DMS53 treated with DMSO at 0.1 percent for 48 hours (cell line): ENCODE data around the gene FBXO27.
"Not testable (repeated sequence)": the region's sequence is repeated elsewhere in the genome, so short reads cannot be mapped to it uniquely, and the experiment has no call there.

Experiments
- DNase-seq: peaks from one replicate; lab custom pipeline; 2025; ENCODE audit not compliant: unreplicated experiment; lab: John Stamatoyannopoulos, UW

Gene FBXO27

DNA sequence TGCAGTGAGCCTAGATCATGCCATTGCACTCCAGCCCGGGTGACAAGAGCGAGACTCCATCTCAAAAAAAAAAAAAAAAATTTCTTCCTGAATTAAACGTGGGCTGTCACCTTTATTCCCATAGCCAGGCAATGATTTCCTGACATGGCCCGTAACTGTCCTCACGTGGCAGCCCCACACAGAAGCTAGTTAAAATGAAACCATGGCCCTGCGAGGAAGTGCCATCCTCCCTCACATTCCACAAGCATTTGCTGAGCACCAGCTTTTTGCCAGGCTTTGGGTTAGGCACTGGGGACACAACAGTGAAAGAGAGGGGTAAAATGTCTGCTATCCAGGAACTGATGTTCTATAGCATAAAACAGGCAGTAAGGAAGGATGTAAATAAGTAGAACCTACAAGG lies 13.2 kb upstream of the FBXO27 start:
- DNase-seq: no peak

DNA sequence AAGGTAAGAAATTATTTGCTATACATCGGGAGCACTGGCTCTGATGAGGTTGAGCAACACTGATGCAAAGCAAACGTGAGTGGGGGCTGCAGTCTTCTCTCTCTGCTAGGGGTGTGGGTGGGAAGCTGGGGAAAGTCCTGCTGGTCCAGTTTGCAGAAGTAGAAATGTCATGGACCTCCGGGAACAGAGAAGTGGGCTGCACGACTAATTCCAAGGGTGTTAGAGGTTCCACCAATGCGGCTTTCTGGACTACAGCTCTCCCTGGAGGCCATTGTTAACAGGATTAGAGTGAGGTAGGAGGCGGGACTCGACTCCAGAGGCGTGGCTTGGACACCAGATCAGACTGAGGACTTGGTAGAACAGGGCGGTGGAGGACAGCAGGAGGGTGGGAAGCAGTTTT lies 5.7 kb upstream of the FBXO27 start:
- DNase-seq: no peak

DNA sequence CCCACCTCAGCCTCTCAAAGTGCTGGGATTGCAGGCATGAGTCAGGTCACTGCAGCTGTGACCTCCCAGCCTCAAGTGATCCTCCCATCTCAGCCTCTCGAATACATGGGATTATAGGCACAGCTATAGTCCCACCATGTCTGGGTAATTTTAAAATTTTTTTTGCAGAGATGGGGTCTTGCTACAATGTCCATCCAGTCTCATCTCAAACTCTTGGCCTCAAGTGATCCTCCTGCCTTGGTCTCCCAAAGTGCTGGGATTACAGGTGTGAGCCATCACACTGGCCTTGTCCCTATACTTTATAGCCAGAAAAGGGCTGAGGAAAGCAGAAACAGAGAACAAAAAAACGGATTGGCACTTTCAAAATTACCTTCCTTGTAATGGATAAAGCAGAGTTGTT lies 4.8 kb upstream of the FBXO27 start:
- no peak for DNase-seq

DNA sequence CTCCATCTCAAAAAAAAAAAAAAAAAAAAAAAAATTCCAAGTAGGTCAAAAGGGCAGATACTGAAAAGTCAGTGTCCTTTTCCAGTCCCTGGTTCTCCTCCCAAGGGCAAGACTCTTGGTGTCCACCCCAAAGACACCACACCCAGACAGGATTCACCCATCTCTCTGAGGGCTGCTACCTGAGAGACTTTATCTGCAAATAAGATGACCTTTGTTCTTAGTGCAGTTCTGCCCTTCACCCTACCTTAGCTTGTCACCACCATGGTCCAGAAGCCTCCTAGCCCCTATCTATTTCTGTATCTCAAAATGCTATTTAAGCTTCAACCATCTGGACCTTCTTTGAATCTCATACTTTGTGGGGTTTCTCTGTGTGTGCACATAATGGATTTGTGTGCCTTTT lies 4.2 kb upstream of the FBXO27 start:
- no peak for DNase-seq

DNA sequence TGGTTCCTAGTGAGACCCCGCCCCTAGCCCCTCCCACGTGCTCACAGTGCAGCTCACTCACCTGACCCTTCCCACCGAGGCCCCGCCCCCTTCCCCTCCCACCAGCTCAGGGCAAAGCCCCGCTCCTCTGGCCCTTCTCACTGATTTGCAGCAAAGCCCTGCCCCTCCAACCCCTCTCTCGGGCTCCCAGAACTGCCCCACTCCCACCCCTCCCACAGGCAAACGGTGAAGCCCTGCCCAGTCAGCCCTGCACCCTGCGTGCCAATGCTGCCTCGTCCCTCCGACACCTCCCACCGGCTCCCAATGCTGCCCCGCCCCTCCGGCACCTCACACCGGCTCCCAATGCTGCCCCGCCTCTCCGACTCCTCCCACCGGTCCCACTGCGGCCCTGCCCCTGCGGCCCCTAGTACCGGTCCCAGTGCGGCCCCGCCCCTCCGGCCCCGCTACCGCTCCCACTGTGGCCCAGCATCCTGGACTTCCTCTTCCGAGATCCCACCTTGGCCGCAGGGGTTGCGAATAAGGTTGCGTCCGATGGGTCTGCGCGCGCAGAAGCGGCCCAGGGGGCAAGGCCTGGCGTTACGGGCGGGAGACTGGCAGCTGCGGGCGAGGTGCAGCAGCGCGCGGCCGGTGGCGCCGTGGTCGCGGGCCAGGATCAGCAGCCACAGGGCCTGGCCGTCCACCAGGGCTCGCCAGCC lies 834 bp downstream of the FBXO27 start:
- peak; percentile 55 for DNase-seq

DNA sequence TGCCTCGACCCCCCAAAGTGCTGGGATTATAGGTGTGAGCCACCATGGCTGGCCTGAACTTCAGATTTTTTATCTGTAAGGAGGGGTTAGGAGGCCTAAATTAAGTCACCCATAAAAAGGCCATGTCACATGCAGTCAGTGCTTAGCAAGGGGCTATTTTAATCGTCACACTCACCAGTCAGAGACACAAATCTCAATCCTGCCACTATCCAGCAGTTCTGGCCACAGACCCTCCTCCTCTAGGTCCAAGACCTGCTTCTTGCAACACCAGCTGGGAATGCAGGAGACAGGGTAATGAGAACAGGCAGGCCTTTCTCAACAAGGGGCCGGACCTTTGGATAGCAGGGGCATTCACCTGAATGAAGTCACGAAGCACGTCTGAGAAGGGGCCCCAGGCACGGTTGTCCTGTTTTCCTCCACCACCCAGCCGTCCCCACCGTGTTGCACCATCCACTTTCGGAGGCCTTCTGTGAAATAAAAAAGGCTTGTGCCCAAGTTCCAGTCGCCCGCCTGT lies 1.4 kb downstream of the FBXO27 start:
- DNase-seq: no peak

DNA sequence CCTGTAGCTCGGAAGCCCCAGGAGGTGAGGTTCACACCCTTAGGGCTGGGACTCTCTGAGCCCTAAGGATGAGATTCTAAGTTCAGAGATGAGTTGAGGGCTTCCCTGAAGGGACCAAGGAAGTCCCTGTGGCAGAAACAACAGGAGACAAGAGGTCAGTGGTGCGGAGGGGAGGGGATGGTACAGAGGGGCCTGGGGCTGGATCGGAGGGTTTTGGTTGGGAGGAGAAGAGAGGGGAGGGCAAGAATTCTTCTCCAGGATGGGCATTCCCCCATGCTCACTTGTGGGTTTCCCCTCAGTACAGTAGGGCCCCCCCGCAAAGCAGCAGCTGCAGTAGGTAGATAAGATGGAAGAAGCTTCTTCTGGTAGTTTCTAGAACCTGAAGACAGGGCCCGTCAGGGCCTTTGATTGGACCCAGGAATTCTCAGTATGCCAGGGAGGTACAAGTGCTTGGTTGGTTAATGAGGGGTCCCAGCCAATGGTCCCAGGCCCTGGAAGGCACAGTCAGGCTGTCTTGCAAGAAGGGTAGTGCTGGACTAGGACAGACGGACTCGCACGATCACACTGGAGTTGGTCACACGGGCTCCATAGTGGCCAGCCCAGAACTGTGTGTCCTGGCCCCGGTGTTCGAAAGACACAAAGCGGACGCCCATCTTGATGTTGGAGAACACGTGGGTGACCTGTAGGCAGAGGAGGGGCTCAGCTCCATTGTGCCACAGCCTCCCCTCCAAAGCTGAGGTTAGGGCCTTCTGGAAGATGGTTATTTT lies 7.3 kb downstream of the FBXO27 start:
- no peak for DNase-seq

DNA sequence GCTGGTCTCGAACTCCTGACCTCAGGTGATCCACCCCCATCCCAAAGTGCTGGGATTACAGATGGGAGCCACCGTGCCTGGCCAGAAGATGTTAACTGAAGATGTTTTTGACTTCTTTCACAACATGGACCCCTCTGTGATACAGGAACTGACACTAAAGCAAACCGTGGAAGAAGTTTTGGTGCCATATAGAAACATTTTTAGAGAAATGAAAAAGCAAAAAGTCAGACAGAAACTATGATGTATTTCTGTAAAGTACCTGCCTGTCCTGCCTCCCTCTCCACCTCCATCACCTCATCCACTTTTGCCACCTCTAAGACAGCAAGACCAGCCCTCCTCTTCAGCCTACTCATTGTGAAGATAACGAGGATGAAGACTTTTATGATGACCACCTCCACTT lies 11.3 kb downstream of the FBXO27 start:
- DNase-seq: no peak

DNA sequence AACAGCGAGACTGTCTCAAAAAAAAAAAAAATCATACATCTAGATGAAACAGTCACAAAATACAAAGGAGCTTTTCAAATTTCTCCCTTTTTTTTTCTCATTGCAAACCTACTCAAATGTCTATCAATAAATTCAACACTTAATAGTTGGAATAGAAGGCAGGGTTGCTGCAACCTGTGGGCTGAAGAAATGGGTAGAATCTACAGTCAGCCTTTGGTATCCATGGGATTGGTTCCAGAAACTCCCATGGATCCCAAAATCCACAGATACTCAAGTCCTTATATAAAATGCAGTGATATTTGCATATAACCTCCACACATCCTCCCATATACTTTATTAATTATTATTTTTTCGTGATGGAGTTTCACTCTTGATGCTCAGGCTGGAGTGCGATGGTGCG lies 14.7 kb downstream of the FBXO27 start:
- no peak for DNase-seq

DNA sequence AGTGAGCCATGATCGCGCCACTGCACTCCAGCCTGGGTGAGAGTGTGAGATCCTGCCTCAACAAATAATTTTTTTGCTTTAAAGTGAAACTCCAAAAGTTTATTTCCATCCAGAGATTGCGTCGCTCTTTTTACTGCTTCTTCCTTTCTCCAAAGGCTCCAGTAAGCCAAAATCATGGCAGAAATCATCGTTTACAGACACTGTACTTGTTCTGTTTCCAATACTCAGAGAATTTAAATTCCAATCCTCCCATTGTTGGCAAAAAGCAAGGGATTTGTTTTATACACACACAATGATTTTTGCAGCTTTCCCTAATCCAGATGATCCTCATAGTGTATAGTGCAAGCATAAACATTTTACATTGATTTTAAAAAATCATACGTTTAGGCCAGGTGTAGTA lies 15.3 kb downstream of the FBXO27 start:
- no peak for DNase-seq

DNA sequence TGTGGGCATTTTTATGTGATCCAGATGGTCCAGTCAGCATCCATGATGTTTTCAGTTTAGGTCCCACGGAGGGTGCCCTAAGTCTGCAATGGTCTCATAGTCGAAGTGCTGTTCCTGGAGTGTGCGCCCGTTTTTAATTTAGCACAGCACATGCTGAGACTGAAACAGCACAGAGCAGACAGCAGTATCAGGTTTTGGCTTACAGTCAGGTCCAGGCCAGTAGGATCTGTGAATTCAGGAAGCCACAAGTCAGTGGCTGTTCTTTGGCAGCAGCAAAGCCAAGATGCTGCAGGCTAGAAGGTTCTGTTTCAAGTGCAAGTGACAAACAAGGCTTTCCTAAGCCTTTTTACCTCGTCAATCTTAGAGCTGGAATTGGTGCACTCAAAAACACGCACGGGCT lies 18.3 kb downstream of the FBXO27 start:
- DNase-seq: no peak

DNA sequence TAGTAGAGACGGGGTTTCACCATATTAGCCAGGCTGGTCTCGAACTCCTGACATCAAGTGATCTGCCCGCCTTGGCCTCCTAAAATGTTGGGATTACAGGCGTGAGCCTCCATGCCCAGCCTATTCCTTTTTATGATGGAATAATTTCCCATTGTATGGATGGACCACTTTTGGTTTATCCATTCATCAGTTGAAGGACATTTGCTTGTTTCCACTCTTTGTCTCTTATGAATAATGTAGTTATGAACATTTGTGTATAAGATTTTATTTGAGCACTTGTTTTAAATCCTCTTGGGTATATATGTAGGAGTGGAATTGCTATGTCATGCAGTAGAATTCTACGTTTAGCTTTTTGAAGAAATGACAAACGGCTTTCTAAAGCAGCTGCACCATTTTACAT lies 23.3 kb downstream of the FBXO27 start:
- DNase-seq: no peak

DNA sequence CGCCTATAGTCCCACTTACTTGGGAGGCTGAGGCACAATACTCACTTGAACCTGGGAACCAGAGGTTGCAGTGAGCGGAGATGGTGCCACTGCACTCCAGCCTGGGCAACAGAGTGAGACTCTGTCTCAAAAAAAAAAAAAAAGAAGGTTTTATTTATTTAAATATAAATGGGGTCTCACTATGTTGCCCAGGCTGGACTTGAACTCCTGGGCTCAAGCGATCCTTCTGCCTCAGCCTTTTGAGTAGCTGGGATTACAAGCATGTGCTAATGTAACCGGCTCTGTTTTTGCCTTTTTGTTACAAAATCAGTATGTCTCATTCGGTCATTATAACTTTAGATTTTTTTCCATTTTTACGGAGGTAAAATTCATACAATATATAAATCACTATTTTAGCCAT lies 24.2 kb downstream of the FBXO27 start:
- DNase-seq: no peak

DNA sequence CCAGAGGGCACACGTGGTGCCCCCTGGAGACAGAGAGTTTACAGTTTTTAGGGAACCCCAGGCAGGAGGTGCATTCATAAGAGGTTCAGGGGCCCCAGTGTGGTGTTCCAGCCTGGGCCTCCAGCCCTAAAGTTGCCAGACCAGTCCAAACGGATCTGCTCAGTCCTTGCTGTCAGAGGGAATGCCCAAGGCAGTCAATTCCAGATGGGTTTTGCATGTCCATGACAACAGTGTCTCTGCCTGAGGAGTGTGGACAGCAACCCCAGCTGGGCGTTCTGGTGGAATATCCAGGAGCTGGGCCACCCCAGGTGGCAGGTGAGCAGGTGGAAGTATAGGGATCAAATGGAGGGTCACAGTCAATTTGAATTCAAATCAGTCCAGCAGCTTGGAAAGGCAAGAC lies 25.3 kb downstream of the FBXO27 start:
- no peak for DNase-seq

DNA sequence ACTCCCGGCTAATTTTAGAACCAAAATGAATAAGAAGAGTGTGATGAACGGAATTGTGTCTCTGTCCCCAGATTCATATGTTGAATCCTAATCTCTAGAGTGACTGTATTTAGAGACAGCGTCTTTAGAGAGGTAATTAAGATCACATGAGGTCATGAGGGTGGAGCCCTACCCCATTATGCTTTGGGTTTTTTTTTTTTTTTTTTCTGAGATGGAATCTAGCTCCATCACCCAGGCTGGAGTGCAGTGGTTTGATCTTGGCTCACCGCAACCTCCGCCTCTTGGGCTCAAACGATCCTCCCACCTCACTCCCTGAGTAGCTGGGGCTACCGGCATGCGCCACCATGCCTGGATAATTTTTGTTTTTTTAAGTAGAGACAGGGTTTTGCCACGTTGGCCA lies 27.9 kb downstream of the FBXO27 start:
- DNase-seq: no peak

DNA sequence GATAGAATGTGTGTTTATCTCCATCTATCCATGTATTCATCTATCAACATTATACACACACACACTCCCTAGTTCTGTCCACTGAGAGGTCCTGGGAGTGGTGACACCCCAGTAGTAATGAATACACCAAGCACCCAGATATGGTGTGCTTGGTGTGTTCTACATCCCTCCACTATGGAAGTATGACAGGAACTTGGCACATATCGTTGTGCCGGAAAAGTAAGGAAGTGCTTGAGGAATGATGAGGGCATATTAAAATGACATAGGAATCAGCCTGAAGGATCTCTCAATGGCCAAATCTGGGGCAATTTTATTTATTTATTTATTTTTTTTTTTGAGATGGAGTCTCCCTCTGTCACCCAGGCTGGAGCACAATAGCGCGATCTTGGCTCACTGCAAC lies 28.6 kb downstream of the FBXO27 start:
- DNase-seq: no peak

DNA sequence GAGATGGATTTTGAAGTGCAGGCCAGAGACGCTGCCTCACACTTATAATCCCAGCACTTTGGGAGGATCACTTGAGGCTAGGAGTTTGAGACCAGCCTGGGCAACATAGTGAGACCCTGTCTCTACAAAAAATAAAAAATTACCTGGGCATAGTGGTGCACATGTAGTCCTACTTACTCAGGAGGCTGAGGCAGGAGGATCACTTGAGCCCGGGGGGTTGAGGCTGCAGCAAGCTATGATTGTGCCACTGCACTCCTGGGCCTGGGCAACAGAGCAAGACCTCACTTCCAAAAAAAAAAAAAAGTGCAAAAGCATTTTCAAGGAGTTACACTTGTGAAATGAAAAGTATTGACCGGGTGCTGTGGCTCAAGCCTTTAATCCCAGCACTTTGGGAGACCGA lies 29.2 kb downstream of the FBXO27 start:
- DNase-seq: no peak

DNA sequence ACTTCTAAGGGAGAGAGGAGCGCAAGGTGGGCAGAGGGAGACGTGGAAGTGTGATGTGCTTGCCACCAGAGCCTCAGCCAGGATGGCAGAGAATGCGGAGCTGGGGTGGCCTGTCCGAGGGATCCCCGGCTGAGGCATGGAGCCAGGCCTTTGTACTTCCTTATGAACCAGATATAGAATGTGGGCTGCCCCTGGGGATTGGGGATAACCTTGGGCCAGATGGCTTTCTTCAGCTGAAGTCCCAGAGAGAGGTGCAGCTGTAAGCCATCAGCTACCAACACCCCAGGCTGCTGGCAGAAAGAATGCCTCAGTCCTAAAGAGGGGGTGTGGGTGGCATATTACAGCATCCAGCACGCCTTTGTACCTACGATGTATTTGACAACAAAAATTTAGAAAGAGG lies 31.3 kb downstream of the FBXO27 start:
- DNase-seq: no peak

DNA sequence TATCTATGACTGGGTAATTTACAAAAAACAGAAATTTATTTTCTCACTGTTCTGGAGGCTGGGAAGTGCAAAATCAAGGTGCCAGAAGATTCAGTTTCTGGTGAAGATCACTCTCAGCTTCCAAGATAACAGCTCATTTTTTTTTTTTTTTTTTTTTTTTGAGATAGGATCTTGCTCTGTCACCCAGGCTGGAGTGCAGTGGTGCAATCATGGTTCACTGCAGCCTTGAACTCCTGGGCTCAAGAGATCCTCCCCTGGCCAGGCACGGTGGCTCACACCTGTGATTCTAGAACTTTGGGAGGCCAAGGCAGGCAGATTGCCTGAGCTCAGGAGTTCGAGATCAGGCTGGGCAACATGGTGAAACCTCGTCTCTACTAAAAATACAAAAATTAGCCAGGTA lies 34.8 kb downstream of the FBXO27 start:
- DNase-seq: not testable (repeated sequence)

DNA sequence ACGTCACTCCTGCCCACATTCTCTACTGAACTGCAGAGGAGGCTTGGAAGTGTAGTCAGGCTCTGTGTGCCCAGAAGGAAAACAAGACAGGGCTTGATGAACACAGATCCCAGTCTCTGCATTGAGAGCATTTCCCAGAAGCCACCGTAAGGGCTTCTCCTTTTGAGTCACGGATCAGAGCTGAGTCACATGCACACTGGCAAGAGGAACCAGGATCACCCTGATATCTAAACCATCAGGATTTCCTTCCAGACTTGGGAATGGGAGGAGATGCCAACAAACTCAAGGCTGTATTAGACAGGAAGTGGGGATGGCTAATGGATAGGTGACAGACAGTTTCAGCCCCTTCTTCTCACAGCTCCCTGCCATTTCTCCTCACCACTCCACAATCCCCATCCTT lies 39.1 kb downstream of the FBXO27 start:
- no peak for DNase-seq

DNA sequence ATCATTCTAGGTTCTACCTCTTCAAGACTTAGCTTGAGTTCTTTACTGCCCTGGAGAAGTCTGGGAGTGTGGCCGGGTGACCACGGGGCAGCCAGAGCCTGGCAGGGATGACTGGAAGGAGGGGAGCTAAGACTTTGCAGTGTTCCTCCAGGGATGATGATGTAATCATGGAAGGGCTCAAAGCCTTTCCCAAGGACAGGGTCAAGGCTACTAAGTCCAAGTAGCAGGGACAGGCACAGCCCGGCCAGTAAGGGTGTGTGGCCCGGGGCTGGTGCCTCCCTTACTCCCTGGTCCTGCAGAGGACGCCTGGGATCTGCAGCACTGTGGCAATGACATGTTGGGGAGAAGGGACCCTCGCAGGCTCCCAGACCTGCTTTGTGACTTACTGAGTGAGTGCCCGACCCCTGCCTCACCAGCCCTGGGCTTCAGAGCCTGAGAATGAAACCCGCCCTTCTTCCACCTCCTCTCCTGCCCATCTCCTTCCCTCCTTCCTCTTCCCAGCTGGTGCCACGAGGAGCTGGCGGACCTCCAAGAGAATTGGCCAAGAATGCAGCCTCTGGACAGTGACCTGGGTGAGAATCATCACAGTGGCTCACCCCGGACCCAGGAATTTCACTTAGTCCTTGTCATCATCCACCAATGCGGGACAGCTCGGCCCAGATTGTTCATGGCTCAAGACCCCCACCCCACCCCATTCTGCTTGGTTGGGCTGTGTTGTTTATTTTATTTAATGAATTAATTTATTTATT lies 41.2 kb downstream of the FBXO27 start:
- DNase-seq: no peak

DNA sequence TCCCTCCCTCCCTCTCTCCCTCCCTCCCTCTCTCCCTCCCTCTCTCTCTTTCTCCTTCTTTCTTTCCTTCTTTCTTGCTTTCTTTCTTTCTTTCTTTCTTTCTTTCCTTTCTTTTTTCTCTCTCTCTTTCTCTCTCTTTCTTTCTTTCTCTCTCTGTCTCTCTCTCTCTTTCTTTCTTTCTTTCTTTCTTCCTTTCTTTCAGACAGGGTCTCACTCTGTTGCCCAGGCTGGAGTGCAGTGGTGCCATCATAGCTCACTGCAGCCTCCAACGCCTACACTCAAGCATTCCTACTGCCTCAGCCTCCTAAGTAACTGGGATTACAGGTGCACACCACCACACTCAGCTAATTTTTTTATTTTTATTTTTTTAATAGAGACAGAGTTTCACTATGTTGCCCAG lies 42.7 kb downstream of the FBXO27 start:
- DNase-seq: not testable (repeated sequence)
